Glomerular visceral epithelial cell (primary cell): ENCODE data around the gene SAPCD2.

Experiments
- DNase-seq: peaks from one replicate; pipeline ENCODE4 v3.0.0-alpha.2; 2016; ENCODE audit errors: extremely low spot score

The SAPCD2 gene

GRCh38 chr9:137018761-137019559, 51.4 kb downstream of the SAPCD2 start:
- DNase-seq, result no peak

DNA sequence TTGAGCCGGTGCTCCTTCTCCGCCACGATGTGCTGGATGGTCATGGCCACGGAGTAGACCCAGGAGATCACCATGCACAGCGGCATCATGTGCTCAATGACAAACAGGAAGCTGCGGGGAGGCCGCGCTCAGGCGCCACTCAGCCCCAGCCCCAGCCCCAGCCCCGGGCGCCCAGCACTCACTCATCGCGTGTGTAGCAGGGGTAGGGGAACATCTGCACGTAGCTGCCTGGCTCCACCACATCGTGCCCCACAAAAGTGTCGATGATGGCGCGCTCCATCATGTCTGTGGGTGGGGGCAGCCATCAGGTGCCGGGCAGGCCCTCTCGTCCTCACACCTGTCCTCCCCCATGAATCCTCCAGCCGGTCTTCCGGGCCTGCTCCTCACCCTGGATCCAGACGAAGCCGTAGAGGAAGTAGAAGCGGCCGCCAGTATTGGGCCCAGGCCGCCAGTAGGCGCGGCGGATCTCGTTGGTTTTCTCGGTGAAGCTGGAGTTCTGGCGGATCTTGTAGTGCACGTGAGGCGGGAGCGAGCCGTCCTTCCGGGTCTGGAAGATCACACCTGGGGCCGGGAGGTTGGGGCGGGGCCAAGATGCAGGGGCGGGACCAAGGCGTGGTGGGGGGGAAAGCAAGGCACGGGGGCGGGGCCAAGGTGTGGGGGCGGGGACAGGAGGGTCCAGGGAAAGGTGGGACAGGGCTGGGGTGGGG, 52.4 kb downstream of the SAPCD2 start:
- no peak for DNase-seq

- DNase-seq, result no peak
Measured at GRCh38 chr9:137017071-137017470, 53.3 kb downstream of the SAPCD2 start.

DNA sequence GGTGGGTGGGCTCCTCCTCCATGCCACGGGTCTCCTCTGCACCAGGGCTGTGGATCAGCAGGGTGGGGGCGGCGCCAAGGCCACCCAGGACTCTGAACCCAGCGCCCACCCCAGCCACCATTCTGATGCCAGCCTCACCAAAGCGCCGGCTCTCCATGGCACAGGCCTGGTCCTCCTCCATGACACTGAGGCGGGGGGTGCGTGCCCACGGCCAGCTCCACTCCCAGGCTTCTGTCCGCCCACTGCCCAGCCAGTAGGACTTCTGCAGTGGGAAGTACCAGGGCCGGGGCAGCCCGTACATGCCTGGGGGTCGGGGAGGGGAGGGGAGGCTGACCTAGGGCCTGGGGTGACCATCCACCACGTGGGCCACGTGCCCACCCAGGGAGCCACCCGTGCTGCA, 53.9 kb downstream of the SAPCD2 start:
- no peak for DNase-seq

- DNase-seq, result no peak
Measured at GRCh38 chr9:137015976-137016375, 54.4 kb downstream of the SAPCD2 start.

GRCh38 chr9:137015540-137015930, 54.8 kb downstream of the SAPCD2 start:
- DNase-seq, result no peak

GRCh38 chr9:137014776-137015539, 55.4 kb downstream of the SAPCD2 start:
- DNase-seq, result no peak

DNA sequence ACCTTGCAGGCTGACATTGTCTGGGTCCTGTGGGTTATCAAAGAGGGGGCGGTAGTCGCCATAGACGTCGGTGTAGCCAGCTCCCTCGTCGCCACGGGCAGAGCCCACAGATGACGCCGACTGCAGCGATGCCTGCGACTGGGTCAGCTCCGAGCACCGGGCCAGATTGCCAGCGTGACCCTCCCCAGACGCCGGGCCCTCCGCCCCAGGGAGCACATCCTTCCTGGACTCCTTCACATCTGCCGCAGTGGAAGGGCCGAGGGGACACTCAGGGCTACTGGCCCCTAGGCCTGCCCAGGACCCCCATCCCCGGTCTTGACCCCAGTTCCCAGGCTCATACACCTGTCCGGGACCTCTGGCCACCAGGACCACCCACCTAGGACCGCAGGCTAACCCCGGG, 56.2 kb downstream of the SAPCD2 start:
- DNase-seq, result no peak

- DNase-seq, result no peak
Measured at GRCh38 chr9:137013571-137013940, 56.8 kb downstream of the SAPCD2 start.

DNA sequence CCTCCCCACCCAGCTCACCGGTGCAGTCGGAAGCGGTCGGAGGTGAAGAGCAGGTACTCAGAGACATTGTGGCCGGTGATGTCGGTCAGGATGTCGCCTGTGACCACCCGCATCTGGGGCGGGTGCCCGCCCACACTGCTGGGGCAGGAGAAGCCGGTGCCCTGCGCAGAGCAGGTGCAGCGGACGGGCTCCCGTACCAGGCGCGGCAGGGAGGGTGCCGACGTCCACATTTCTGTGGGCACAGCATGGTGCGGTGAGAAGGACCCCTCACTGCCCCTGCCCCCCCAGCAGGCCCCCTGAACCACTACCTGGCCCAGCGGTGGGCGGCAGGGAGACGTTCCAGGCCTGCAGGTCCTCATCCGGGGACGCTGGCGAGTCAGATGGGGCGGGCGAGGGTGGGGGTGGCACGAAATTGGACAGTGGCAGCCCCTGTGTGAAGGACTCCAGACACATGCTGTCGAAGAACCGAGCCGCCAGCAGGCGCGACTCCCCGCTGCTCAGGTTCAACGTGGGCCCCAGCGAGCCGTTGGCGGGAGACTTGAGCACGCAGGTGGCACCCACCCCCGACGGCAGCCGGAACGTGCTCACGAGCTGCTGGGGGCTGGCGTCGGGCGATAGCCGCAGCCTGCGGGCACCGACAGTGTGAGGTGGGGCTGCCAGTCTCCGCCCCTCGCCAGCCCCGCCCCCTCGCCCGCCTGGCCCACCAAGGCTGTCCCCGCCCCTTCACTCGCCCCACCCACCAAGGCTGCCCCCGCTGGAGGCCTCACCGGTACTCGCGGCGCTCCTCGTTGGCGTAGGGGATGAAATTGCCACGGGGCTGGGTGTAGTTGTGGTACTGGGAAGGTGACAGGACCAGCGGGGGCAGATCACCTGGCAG, 57.4 kb downstream of the SAPCD2 start:
- no peak for DNase-seq
